GM18507 (cell line): Measurements from ENCODE around the gene HSDL1.
"Not testable (repeated sequence)": the region's sequence is repeated elsewhere in the genome, so short reads cannot be mapped to it uniquely, and the experiment has no call there.

Source experiments
- DNase-seq: peaks from one replicate; pipeline ENCODE4 v3.0.0; 2011; ENCODE audit warnings: low read depth; ENCODE audit not compliant: insufficient read length; ENCODE audit errors: extremely low spot score
- FAIRE-seq: peaks from 2 replicates; lab custom pipeline; 2011; peaks lifted over from hg19 to GRCh38; lab: Jason Lieb, UNC

HSDL1 gene

GRCh38 chr16:84141143-84141670 lies 3.8 kb downstream of the HSDL1 start:
- no peak for FAIRE-seq

GRCh38 chr16:84139628-84140258 lies 5.2 kb downstream of the HSDL1 start:
- FAIRE-seq = no peak
- no peak for DNase-seq

More at GRCh38 chr16:84141143-84141670, 3.8 kb downstream of the HSDL1 start:
- no peak for DNase-seq

DNA sequence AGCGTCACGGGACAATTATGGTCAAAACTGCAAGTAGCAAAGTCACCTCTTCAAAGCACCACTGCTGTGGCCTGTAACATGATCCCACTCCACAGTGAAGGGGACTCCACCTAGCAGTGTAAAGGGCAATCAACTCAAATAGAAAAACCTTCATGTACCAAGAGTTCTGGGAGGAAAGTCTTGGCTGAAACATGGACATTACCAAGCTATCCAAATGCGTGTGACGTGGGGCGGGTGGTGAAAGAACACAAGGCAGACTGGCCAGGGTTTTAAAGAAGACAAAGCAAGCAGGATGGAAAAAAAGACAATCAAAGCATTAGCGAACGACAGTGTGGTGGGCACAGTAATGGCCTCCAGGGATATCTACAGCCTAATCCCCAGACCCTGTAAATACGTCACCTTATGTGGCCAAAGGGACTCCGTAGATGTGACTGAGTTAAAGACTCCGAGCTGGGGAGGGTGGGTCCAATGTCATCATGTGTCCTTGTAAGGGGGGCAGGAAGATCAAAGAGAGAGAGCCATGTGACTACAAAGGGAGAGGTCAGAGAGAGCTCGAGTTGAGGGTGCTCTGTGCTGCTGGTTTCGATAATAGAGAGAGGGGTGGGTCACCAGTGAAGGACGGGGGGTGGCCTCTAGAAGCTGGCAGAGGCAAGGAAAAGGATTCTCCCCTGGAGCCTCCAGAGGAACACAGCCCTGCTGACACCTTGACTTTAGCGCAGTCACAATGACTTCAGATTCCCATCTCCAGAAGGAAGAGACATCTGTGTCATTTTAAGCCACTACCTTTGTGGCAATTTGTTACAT lies 6.0 kb downstream of the HSDL1 start:
- FAIRE-seq (no peak), DNase-seq (no peak)

GRCh38 chr16:84138500-84138823 lies 6.5 kb downstream of the HSDL1 start:
- no peak for FAIRE-seq

GRCh38 chr16:84137769-84138357 lies 7.1 kb downstream of the HSDL1 start:
- FAIRE-seq = no peak
- DNase-seq = no peak

More at GRCh38 chr16:84138500-84138823, 6.5 kb downstream of the HSDL1 start:
- DNase-seq = no peak

DNA sequence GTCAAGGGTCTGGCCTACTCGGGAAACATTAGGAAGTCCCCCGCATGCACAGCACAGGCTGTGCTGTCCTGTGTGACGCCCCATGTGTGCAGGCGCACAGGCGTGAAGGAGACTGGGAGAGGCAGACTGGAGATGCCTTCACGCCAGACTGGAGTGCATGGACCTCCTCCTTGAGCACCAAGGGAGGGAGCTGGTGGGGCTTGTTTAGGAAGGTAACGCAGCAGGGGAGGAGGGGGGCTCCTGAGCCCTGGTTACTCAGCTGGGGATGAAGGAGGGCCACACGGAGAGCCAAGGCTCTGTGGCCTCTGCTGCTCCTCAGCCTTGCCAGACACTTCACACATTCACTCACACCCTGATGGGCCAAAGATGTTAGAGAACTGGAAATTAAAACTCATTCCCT lies 7.7 kb downstream of the HSDL1 start:
- FAIRE-seq (no peak), DNase-seq (no peak)

DNA sequence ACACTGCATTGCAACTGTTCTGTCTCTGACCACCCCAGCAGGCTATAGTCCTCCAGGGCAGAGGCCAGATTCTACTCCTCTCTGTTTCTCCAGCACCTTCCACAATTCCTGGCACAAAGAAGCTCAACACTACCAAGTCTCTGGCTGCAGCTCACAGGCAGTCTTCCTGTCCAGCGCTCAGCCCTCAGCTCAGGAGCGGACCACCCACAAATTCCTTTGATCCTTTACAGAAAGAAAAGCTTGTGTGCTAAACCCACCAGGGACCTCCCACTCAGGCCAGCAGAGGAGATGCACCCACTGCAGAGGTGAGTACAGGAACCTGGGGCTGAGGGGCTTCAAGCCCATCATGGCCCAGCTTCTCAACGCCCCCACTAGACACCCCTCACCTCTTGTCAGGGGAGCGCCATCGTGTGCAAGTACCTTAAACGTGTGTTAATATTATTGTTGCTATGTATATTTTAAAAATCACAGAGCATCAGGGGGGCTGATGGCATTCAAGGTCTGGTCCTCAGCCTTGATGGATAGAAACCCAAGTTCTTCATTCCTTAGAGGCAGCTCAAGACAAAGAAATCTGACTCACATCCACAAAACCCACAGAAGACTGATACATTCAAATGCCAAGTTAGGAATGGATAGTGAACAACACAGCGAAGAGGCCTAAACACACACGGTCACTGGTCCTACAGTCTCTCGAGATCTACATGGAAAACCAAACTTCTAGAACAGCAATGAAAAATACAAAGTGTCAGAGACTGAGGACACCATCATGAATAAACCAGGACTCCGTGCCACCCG lies 8.4 kb downstream of the HSDL1 start:
- no peak for DNase-seq
- no peak for FAIRE-seq

DNA sequence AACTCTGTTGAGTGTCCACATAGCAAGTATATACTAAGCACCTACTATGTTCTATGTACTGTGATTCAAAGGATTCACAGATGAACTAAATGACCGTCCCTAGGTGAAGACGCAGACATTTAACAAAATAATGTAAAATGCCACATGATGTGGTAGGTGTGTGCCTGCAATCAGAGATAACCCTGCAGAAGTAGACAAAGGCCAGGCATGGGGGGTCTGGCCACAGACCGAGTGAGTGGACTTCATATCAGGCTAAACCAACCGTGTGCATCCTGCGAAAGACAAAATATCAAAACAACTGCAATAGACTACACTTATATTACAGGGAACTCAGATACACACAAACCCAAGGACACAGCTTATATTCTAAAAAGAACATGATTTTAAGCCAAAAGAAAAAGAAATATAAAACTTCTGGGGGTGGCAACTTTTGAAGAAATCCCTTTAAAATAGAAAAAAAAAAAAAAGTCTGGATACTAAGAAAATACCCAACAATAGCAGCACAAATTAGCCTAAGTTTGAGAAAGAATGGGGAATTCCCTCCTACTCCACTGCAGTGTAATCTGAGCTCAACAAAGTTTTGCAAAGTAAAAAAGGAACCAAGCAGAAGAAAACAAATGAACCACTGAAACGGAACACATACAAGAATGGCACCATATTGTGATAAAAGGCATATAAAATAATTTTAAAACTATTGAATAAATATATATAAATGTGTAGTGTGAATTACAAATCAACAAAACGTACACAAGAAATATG lies 12.3 kb downstream of the HSDL1 start:
- DNase-seq (no peak), FAIRE-seq (no peak)

DNA sequence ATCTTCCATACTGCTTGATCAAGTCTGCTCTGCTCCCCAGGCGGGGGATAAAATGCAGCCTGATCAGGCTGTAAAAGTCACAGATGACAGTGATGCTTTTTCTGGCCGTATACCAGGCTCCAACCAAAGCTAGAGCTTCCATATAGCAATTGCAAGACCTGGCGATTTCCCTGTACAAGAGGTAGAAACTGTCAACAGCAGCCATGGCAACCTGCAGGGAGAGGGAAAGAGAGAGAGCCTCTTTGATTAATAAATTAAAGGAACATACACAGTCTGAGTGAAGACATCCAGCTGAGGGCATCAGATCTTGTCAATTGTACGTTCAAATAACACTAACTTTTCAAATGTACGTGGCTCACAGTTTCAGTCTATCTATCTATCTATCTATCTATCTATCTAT lies 13.9 kb downstream of the HSDL1 start:
- DNase-seq = no peak
- FAIRE-seq = no peak

GRCh38 chr16:84124257-84125073 lies 20.5 kb downstream of the HSDL1 start:
- FAIRE-seq = no peak
- no peak for DNase-seq

DNA sequence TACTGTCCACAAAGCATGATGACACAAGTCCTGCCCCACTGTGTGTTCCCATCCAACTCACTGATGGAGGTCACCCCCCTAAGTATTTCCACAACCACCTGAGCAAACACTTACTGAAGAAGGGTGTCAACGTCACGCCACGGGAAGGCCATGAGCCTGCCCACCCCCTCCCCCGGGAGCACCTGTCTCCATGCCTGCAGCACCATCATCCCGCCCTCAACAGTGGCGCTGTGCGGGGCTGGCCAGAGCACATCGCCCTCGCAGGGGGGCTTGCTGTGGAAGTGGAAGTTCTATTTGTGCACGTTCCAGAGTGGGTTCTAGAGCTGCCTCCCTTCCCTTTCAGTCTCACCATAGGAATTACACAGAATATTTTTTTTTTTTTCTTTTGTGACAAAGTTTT lies 24.0 kb downstream of the HSDL1 start:
- no peak for DNase-seq

GRCh38 chr16:84120023-84120422 lies 25.0 kb downstream of the HSDL1 start:
- FAIRE-seq = no peak
- no peak for DNase-seq

More for the DNA sequence above, 24.0 kb downstream of the HSDL1 start:
- FAIRE-seq = no peak

- FAIRE-seq (no peak), DNase-seq (no peak)
These were observed 25.6 kb downstream of the HSDL1 start for GRCh38 chr16:84119368-84119767.

DNA sequence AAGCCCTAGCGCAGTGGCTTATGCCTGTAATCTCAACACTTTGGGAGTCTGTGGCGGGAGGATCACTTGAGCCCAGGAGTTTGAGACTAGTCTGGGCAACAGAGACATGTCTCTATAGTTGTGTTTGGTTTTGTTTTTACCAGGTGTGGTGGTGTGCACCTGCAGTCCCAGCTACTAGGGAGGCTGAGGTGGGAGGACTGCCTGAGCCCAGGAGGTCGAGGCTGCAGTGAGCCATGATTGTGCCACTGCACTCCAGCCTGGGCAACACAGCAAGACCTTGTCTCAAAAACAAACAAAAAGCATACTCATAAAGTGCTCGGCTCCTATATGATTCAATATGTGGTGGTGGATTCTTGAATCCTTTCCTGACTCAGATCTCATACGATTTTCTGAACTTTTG lies 26.7 kb downstream of the HSDL1 start:
- not testable (repeated sequence) for FAIRE-seq, DNase-seq

DNA sequence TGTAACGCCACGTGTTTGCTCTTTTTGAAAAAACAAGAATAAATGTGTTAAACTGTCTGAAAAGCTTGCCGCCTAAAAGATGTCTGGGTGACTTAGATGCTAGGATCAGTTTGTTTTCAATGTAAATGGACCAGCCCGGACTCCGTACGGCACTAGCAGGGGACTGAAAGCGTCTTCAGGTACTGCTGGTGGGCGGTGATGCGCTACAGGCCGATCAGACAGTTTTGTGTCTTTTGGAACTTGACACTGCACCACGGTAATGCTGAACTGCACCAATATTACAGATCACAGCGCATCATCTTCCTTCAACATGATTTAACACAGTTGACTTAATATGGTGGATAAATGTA lies 27.5 kb downstream of the HSDL1 start:
- FAIRE-seq (no peak), DNase-seq (peak; percentile 18)

DNA sequence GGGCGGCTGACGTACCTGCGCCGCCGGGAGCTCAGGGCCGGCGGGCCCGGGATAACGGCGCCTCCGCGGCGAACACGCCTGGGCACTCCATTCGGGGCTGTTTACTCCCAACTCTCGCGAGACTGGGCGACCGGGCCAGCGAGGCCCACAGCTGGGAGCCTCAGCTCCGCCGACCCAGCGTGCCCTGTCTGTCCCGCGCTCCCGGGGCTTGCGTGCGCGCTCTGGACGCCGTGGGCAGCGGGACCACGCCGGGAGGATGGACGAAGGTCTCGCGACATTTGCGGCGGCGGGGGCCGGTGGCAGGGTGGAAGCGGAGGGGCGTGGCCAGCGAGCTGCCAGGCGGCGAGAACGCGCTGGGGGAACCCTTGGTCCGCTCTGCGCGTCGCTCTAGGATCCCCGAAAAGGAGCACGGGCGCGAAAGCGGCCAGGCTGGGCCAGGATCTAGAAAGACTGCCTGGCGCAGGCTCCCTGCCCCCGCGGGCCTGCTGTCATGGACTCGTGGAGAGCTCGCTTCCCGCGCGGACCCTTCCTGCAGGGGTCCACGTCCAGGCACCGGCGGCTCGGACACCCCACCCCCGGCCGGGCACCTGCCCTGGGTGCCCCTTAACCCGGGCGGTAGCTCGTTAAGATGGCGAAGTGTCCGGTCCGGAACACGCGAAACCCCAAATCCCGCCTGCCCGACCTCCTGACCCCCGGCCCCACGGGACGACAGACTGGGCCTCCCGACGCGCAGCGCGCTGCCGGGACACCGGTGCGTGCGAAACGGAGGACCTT lies 28.1 kb downstream of the HSDL1 start, which contains the start of gene MBTPS1:
TSS of gene MBTPS1 (minus strand) at position 223 of the 774 bp plus-strand sequence. CDS start 15,159 bp downstream, outside the sequence.
- DNase-seq (peak; percentile 98), FAIRE-seq (peak; percentile 93)

- peak; percentile 18 for FAIRE-seq
- peak; percentile 17 for DNase-seq
These were observed 28.9 kb downstream of the HSDL1 start for GRCh38 chr16:84115919-84116719.
